GM10266 (cell line): Measurements from ENCODE around the gene SLC4A3.

Experiments used
- DNase-seq: peaks from one replicate; pipeline ENCODE4 v3.0.0; 2012; ENCODE audit errors: extremely low spot score
- CTCF ChIP-seq: IDR thresholded peaks from 2 replicates; pipeline ENCODE4 v1.5.1; 2012; ENCODE audit warnings: mild to moderate bottlenecking, low read depth; ENCODE audit not compliant: control insufficient read depth, insufficient read depth; ENCODE audit errors: missing control alignments

Gene SLC4A3

GRCh38 chr2:219609149-219609750 is 18.2 kb upstream of the SLC4A3 start:
- no peak for DNase-seq

GRCh38 chr2:219611306-219611705 is 16.1 kb upstream of the SLC4A3 start:
- no peak for TF ChIP-seq CTCF

More at GRCh38 chr2:219609149-219609750, 18.2 kb upstream of the SLC4A3 start:
- no peak for TF ChIP-seq CTCF

GRCh38 chr2:219611866-219612576 is 15.4 kb upstream of the SLC4A3 start:
- no peak for TF ChIP-seq CTCF
- DNase-seq: no peak

More at GRCh38 chr2:219611306-219611705, 16.1 kb upstream of the SLC4A3 start:
- no peak for DNase-seq

GRCh38 chr2:219612577-219613286 is 14.7 kb upstream of the SLC4A3 start:
- no peak for TF ChIP-seq CTCF
- DNase-seq: no peak

GRCh38 chr2:219613461-219614070 is 13.9 kb upstream of the SLC4A3 start:
- TF ChIP-seq CTCF: no peak
- DNase-seq: no peak

GRCh38 chr2:219614076-219614860 is 13.2 kb upstream of the SLC4A3 start:
- TF ChIP-seq CTCF: no peak
- DNase-seq: no peak
